ENCODE data around the gene RSPRY1.

Gene RSPRY1

DNA sequence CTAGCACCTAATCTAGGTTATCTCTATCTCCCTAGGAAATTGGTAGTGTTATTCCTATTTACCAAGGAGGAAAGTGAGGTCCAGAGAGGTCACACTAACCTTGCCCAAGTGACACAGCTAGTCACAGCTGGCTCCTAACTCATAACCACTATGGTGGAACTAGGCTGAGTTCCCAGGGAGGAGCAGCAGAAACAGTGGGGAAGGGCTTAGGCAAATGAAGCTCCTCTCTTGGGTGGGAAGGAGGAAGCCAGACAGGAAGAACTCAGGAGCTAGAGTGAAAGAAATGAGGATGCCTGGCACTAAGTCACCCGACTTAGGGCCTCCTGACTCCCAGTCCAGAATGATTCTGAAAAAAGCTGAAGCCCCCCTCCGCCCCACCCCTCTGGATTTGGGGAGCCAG, 34.8 kb upstream of the RSPRY1 start:
- in situ Hi-C loops (cut with HindIII; ENCODE audit: low sequenced_read_pairs), result loop anchor here (25.0 kb wide), 1 partner anchor 189 kb away; the partner anchor contains the start of gene CETP

DNA sequence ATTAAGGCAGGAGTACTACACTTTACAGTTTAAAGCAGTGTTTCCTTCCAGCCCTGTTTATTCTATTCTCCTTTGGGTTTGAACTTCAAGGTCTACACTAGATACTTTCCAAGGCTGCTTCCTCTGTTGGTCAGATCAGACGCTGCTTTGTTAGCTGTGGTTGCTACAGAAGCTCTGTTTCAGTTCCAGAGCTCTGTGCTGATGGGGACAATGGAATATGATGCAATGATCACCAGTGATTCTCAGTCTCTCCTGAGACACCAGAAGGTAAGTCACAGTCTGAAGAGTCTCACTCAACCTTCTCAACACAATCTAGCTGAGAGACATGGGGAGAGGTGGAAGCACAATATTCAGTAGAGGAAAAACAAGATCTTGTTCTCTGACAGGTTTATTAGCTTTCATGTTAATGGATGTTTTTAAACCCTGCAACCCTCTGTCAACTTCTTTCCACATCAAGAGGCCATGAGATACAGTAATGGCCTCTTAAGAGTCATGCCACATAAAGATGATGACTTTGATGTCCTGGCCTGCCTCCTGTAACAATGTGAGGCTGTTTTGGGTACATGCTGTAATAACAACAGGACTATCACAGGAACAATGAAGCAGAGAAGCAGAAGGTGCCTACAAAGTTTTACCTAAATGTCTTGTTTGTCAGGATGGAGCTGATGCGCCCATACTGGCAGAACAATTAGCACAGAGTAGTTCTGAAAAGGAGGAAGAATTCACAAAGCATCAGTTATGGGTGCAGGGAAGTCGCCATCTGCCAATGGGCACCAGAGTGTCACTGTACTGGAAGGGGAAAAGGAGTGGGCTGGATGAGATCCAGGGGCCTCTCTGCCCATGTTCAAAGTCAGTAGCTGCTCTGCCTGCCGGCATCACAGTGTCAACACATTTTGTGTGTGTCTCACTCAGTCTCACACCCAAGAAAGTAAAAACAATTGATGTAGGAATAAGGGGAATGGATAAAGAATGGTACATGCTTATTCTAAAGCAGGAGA, 33.7 kb upstream of the RSPRY1 start:
- in situ Hi-C loops (cut with HindIII; ENCODE audit: low sequenced_read_pairs), result loop anchor here (25.0 kb wide), 1 partner anchor 190 kb away; the partner anchor contains the start of gene CETP

DNA sequence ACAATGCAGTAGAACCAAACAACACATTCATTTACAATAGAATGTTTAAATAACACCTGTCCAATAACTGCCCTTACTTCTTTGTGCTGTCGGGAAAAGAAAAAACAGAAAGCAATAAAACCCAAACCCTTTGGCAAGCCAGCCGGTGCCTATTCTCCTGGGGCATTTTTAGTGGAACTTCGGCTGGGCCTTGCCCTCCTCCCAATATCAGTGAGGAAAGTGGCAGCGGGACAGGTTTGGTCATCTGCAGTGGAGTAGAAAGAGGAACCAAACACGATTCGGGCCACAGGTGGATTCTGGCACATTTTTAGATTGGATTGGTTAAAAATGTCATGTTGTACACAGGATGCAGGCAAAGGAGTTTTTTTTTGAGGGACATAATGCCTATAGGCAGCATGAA, 32.3 kb upstream of the RSPRY1 start:
- in situ Hi-C loops (cut with HindIII; ENCODE audit: low sequenced_read_pairs), result loop anchor here (25.0 kb wide), 1 partner anchor 192 kb away; the partner anchor contains the start of gene CETP

DNA sequence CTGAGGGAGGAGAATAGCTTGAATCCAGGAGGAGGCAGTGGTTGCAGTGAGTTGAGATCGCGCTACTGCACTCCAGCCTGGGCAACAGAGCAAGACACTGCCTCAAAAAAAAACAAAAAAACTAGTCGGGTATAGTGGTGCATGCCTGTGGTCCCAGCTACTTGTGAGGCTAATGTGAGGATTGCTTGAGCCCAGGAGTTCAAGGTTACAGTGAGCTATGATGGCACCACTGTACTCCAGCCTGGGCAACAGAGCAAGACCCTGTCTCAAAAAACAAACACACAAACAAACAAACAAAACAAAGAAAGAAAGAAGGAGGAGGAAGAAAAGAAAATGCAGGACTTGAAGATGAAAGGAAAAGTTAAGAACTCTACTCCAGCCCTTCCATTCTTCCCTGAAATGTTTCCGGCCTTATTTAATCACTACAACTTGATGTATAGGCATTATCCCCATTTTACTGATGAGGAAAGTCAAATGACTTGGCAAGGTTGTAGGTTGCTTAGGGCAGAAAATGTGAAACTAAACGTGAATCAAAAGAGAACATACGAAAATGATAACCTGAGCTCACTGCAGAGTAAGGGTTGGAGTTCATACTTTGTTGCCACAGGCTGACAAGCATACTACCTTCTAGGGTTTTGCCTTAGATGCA, 30.3 kb upstream of the RSPRY1 start:
- in situ Hi-C loops (cut with HindIII; ENCODE audit: low sequenced_read_pairs), result loop anchor here (25.0 kb wide), 1 partner anchor 194 kb away; the partner anchor contains the start of gene CETP

- in situ Hi-C loops (cut with HindIII; ENCODE audit: low sequenced_read_pairs), result loop anchor here (25.0 kb wide), 1 partner anchor 194 kb away; the partner anchor contains the start of gene CETP
Measured at GRCh38 chr16:57156351-57156703, 29.8 kb upstream of the RSPRY1 start.

GRCh38 chr16:57157533-57157932, 28.6 kb upstream of the RSPRY1 start:
- in situ Hi-C loops (cut with HindIII; ENCODE audit: low sequenced_read_pairs), result loop anchor here (25.0 kb wide), 1 partner anchor 195 kb away; the partner anchor contains the start of gene CETP

- in situ Hi-C loops (cut with HindIII; ENCODE audit: low sequenced_read_pairs), result loop anchor here (25.0 kb wide), 1 partner anchor 197 kb away; the partner anchor contains the start of gene CETP
Measured at GRCh38 chr16:57159447-57159846, 26.7 kb upstream of the RSPRY1 start.

GRCh38 chr16:57163842-57164241, 22.3 kb upstream of the RSPRY1 start:
- in situ Hi-C loops (cut with HindIII; ENCODE audit: low sequenced_read_pairs), result loop anchor here (5.0 to 25.0 kb wide), 2 partner anchors 87 to 202 kb away; partner anchors contain the start of gene CETP

DNA sequence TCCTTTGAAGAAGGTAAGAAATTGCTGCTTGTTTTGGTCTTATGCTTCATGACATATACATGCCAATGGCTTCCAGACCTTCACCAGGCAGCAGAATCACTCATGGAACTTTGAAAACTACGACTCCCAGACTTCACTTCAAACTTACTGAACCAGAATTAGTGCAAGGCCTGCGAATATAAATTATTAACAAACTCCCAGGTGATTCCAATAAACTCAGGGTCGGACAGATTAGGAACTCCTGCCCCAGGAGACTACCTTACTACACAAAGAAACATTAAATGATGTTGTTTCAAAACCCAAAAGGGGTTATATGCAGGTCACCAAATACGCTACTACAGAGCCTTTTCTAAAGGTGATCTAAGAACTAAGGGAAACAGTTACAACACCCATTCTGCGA, 20.6 kb upstream of the RSPRY1 start:
- in situ Hi-C loops (cut with HindIII; ENCODE audit: low sequenced_read_pairs), result loop anchor here (25.0 kb wide), 1 partner anchor 203 kb away; the partner anchor contains the start of gene CETP

DNA sequence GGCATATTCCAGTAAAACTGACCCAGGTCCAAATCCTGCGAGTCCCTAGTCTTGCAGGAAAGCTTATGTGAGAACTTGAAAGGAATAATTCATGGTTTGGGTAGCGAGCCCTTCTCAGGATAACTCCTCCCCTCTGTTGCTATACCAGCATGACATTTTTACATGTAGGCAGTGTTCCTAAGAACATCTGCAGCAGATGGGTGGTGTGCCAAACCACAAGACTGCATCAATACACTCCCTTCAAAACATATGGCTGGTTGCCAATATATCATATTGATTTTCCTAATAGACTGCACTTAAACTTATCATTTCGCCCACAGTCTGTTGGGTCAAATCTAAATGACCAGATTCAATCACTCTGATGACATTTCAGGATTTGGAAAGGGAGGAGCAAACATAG, 20.2 kb upstream of the RSPRY1 start:
- in situ Hi-C loops (cut with HindIII; ENCODE audit: low sequenced_read_pairs), result loop anchor here (25.0 kb wide), 1 partner anchor 204 kb away; the partner anchor contains the start of gene CETP

DNA sequence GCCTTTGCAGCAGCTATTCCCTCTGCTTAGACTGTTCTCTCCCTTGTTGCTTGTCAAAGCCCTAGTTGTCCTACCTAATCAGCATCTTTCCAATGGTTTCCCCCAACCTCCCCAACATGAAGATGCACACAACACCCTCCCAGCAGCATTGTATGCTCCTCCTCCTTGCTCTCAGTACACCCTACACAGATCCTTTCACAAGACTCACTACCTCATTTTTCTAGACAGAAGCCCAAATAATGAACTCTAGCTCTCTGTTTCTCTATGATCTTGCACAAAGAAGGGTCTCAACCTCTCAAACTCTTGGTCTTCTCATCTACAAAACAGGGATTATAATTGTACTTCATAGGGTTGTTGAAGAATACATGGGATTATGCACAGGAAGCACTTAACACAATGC, 19.7 kb upstream of the RSPRY1 start:
- in situ Hi-C loops (cut with HindIII; ENCODE audit: low sequenced_read_pairs), result loop anchor here (25.0 kb wide), 1 partner anchor 204 kb away; the partner anchor contains the start of gene CETP

DNA sequence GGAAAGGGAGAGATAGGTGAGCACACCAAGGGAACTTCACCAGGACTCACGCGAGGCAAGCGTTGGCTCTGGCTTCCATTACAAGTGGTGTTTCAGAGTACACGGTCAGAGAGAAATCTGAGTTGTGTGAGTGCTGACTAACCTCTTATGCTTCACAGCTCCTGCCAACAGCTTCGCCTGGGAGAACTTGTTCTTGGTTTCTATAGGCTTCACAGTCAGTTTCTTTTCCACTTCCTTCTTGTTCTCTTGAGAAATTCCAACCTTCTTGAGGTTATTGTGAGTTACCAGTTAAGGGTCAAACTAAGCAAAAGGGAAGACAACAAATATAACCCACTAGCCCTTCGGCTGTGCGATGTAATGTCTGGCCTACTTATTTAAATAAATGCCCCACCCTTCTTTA, 19.2 kb upstream of the RSPRY1 start:
- in situ Hi-C loops (cut with HindIII; ENCODE audit: low sequenced_read_pairs), result loop anchor here (25.0 kb wide), 1 partner anchor 205 kb away; the partner anchor contains the start of gene CETP

DNA sequence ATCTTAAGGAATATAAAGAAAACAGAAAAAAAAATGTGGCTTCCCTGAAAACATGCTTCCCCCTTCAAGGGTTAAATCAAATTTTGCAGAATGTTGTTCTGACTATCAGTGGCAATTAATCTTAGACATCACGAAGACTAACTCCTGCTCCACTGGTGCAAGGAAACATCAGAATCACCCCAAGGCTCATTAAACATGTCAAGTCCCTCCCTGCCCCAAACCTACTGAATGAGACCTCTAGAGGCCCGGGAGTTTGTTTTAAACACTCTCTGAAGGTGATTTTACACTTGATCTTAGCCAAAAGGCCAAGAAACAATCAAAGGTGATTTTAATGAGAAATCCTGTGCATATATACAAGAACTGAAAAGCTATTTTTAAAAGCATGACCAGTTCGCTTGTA, 18.6 kb upstream of the RSPRY1 start:
- in situ Hi-C loops (cut with HindIII; ENCODE audit: low sequenced_read_pairs), result loop anchor here (25.0 kb wide), 1 partner anchor 205 kb away; the partner anchor contains the start of gene CETP

GRCh38 chr16:57167953-57168352, 18.2 kb upstream of the RSPRY1 start:
- in situ Hi-C loops (cut with HindIII; ENCODE audit: low sequenced_read_pairs), result loop anchor here (25.0 kb wide), 1 partner anchor 206 kb away; the partner anchor contains the start of gene CETP

DNA sequence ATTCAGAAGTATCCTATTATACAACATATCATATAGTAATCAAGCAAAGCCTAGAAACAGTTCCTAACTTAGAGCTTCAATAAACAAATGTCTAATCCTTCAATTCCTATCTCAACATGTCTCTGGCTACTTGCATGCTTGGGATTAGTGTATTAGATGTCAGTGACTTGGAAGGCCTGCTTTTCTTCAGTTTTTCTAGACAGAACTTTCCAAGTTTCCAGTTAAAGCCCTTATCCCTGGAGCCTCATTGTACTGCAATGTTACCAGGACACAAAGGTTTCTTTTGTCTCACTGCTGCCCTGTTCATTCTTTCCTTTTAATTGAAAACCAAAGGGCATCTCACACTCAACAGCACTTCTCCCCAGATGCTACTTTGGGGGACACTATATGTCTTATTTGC, 16.8 kb upstream of the RSPRY1 start:
- in situ Hi-C loops (cut with HindIII; ENCODE audit: low sequenced_read_pairs), result loop anchor here (25.0 kb wide), 1 partner anchor 207 kb away; the partner anchor contains the start of gene CETP

- in situ Hi-C loops (cut with HindIII; ENCODE audit: low sequenced_read_pairs), result loop anchor here (25.0 kb wide), 1 partner anchor 211 kb away; the partner anchor contains the start of gene CETP
Measured at GRCh38 chr16:57172721-57173290, 13.3 kb upstream of the RSPRY1 start.

DNA sequence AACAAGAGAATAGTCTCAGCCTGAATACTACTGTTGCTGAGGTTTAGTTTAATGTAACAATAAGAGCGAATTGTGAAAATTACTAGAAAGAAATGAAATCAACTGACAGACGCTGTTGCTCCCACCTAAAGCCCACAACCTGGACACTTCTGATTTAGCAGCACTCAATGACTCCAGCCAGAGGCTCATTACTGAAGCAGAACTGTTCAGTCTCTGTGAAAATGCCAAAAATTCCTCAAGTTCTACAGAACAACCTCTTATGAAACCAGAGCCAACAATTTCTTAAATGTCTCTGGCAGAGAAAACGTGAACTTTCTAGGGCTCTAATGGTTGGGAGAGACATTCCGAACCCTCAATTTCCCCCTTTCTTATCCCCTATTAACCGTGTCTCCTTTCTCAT, 10.2 kb upstream of the RSPRY1 start:
- in situ Hi-C loops (cut with HindIII; ENCODE audit: low sequenced_read_pairs), result no loop called here

DNA sequence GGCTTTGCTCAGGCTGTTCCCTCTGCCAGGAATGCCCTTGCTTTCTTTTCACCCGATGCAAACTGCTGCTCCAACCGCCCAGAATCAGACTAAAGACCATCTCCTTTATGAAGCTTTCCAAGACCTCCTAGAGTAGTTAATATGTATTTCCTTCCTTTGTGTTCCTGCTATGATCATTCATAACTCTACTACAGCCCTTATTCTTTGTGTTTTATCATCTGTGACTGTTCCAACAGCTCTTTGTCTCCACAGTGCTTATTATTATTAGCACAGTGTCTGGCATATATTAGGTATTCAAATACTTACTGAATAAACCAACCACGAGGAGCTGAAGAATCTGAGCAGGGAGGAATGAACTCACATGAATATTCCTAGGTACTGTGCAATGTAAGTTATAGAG, 7.9 kb upstream of the RSPRY1 start:
- in situ Hi-C loops (cut with HindIII; ENCODE audit: low sequenced_read_pairs), result no loop called here

GRCh38 chr16:57178793-57179212, 7.3 kb upstream of the RSPRY1 start:
- in situ Hi-C loops (cut with HindIII; ENCODE audit: low sequenced_read_pairs), result no loop called here

GRCh38 chr16:57179215-57179828, 6.8 kb upstream of the RSPRY1 start:
- in situ Hi-C loops (cut with HindIII; ENCODE audit: low sequenced_read_pairs), result no loop called here

All from endothelial cell of hepatic sinusoid (primary cell).